Neuronal stem cell (in vitro differentiated cells): Measurements from ENCODE around the gene MMRN1.
A peak's percentile ranks its signal among the peaks of the same experiment; 100 is the strongest.

ENCODE experiments used
- DNase-seq: peaks from one replicate; pipeline ENCODE4 v3.0.0-alpha.2; 2013; ENCODE audit warnings: low spot score
- H2AFZ ChIP-seq: one replicate; pipeline ENCODE4 v1.6.1; 2013; ENCODE audit warnings: mild to moderate bottlenecking, low read length, inconsistent platforms
- H2AK5ac ChIP-seq: 2 replicates; pipeline ENCODE4 v1.6.1; 2013; ENCODE audit warnings: low read depth, mild to moderate bottlenecking, inconsistent platforms, low read length, moderate library complexity, mixed read lengths
- H2BK120ac ChIP-seq: 2 replicates; pipeline ENCODE4 v1.6.1; 2013; ENCODE audit warnings: low read depth, mild to moderate bottlenecking, inconsistent platforms, low read length, moderate library complexity, mixed read lengths
- H2BK12ac ChIP-seq: one replicate; pipeline ENCODE4 v1.6.1; 2013; ENCODE audit warnings: low read length, inconsistent platforms
- H2BK15ac ChIP-seq: 2 replicates; pipeline ENCODE4 v1.6.1; 2013; ENCODE audit warnings: mild to moderate bottlenecking, low read length, inconsistent platforms, mixed read lengths
- H2BK5ac ChIP-seq: one replicate; pipeline ENCODE4 v1.6.1; 2013; ENCODE audit warnings: inconsistent platforms, mild to moderate bottlenecking, low read length, moderate library complexity
- H3K14ac ChIP-seq: one replicate; pipeline ENCODE4 v1.6.1; 2013; ENCODE audit warnings: low read length, inconsistent platforms
- H3K18ac ChIP-seq: 2 replicates; pipeline ENCODE4 v1.6.1; 2013; ENCODE audit warnings: low read length, inconsistent platforms
- H3K23ac ChIP-seq: 2 replicates; pipeline ENCODE4 v1.6.1; 2013; ENCODE audit warnings: low read depth, mild to moderate bottlenecking, mixed read lengths, low read length, inconsistent platforms; ENCODE audit not compliant: poor library complexity
- H3K27ac ChIP-seq: replicated peaks from 3 replicates; pipeline ENCODE4 v1.5.1; 2013; ENCODE audit warnings: low read length, inconsistent platforms
- H3K27me3 ChIP-seq, 3 experiments: 2 replicates each; pipeline ENCODE4 v1.6.1; 2013; ENCODE audit warnings: low read length in 3 of 3, mild to moderate bottlenecking in 2 of 3, inconsistent platforms in 1 of 3, low read depth in 1 of 3, mixed read lengths in 1 of 3, moderate library complexity in 1 of 3; ENCODE audit not compliant: control insufficient read depth in 3 of 3, insufficient read depth in 3 of 3
- H3K36me3 ChIP-seq, 2 donors: replicated peaks in 1 of 2; 2 replicates each; pipeline ENCODE4 v1.6.1; 2013; ENCODE audit warnings: low read length in 2 of 2; ENCODE audit not compliant: control insufficient read depth in 2 of 2, insufficient read depth in 2 of 2
- H3K4ac ChIP-seq: 2 replicates; pipeline ENCODE4 v1.6.1; 2013; ENCODE audit warnings: inconsistent platforms, mild to moderate bottlenecking, low read length, moderate library complexity
- H3K4me1 ChIP-seq, 2 donors: 1 replicate in 1 of 2; 2 replicates in 1 of 2; pipeline ENCODE4 v1.6.1; 2013; ENCODE audit warnings: low read length in 2 of 2, low read depth in 1 of 2; ENCODE audit not compliant: control insufficient read depth in 2 of 2, insufficient read depth in 1 of 2
- H3K4me2 ChIP-seq: one replicate; pipeline ENCODE4 v1.6.1; 2013; ENCODE audit warnings: mild to moderate bottlenecking, low read length, inconsistent platforms; ENCODE audit not compliant: insufficient read depth, poor library complexity, severe bottlenecking
- H3K4me3 ChIP-seq, 2 donors: 2 replicates each; pipeline ENCODE4 v1.5.1; 2013; ENCODE audit warnings: low read length in 2 of 2, mild to moderate bottlenecking in 2 of 2, inconsistent platforms in 1 of 2, moderate library complexity in 1 of 2
- H3K79me1 ChIP-seq: one replicate; pipeline ENCODE4 v1.6.1; 2013; ENCODE audit warnings: low read depth, mild to moderate bottlenecking, inconsistent platforms, low read length, moderate library complexity
- H3K9ac ChIP-seq: one replicate; pipeline ENCODE4 v1.6.1; 2013; ENCODE audit warnings: mild to moderate bottlenecking, low read depth, low read length, inconsistent platforms; ENCODE audit not compliant: poor library complexity
- H3K9me3 ChIP-seq, 2 donors: replicated peaks in 1 of 2; 2 replicates each; pipeline versions ENCODE3 to v1.6.1; 2013; ENCODE audit warnings: low read length in 2 of 2, mild to moderate bottlenecking in 2 of 2, inconsistent platforms in 1 of 2, low read depth in 1 of 2, mixed read lengths in 1 of 2, moderate library complexity in 1 of 2; ENCODE audit not compliant: control insufficient read depth in 2 of 2, insufficient read depth in 1 of 2
- H4K8ac ChIP-seq: one replicate; pipeline ENCODE4 v1.6.1; 2013; ENCODE audit warnings: low read depth, mild to moderate bottlenecking, inconsistent platforms, low read length, moderate library complexity
- H4K91ac ChIP-seq: one replicate; pipeline ENCODE4 v1.6.1; 2013; ENCODE audit warnings: low read length, low read depth, mild to moderate bottlenecking, inconsistent platforms; ENCODE audit not compliant: poor library complexity
- WGBS, 2 donors: extraction: QIAGEN DNeasy Blood & Tissue Kit; methylation state at CpG; one replicate each; pipeline ENCODE4 v1.1.7; 2013; ENCODE audit warnings: missing lambda C conversion rate in 2 of 2, mixed read lengths in 1 of 2; ENCODE audit not compliant: insufficient read length in 2 of 2, insufficient replicate concordance in 1 of 2; ENCODE audit errors: extremely low coverage in 2 of 2; 5-methylcytosine and 5-hydroxymethylcytosine counted together

MMRN1 gene

DNA sequence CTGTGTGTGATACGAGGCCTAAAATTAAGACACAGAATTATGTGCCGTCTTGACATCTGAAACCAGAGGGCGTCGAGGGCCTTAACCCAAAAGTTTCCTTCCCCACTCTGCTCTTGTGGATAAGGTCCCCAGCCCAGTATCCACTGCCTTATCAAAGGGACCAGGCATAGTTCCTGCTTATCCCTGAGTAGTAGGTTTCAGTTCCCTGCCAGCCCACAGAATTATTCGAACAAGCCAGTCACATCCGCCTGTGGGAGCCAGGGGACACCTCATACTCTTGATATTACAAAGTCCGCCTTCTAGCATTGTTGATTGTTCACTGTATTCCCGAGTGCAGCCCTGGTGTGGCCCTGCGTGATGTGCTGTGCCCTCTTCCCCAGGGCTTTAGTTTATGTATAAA lies 5.4 kb upstream of the MMRN1 start:
- no peak overlapping the region for H2BK12ac ChIP-seq
- no peak overlapping the region for H2BK120ac ChIP-seq
- H3K9me3 ChIP-seq, result peaks cover 2 to 35% of the 10 kb centered on the region in 2 donors
- H2AFZ ChIP-seq, result no peak overlapping the region
- DNase-seq, result no peak
- no peak overlapping the region for H3K4me3 ChIP-seq
- no peak overlapping the region for H3K23ac ChIP-seq
- no peak overlapping the region for H3K27ac ChIP-seq
- H3K9ac ChIP-seq, result no peak overlapping the region
- WGBS, 2 donors, result no CpG with 5 or more reads among the region's 9 CpGs
- H2AK5ac ChIP-seq, result peak overlapping the region; percentile 63
- no peak overlapping the region for H3K18ac ChIP-seq
- peaks cover 0 to 38% of the 10 kb centered on the region in 2 donors for H3K36me3 ChIP-seq
- no peak overlapping the region for H3K4me2 ChIP-seq
- H4K91ac ChIP-seq, result no peak overlapping the region
- peak overlapping the region; percentile 31 for H3K14ac ChIP-seq
- H3K4ac ChIP-seq, result no peak overlapping the region
- H4K8ac ChIP-seq, result no peak overlapping the region
- no peak overlapping the region for H2BK5ac ChIP-seq
- no peak overlapping the region for H2BK15ac ChIP-seq
- H3K4me1 ChIP-seq, result peaks cover 3% of the 10 kb centered on the region in 2 donors
- H3K79me1 ChIP-seq, result no peaks in the 10 kb centered on the region
- H3K27me3 ChIP-seq, result no peaks in the 10 kb centered on the region

DNA sequence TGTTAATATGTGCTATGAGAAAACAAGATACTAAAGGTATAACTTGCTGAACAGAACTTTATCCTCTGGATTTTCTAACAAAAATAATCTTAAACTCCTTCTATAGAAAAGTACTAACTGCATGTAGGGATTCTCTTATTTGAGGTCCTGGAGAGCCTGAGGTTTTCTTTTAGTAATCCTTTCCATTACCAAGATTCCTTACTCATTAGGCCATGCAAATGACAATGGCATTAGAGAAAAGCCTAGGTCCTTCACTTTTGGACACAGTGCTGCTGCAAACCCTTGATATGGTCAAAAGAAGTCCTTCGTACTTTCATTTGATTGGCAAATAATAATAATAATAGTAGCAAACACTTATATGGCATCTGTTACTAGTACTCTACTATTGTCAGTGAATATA lies 3.2 kb downstream of the MMRN1 start:
- Histone ChIP-seq H3K23ac (no peak overlapping the region), H4K91ac (no peak overlapping the region)
- DNase-seq, result no peak

DNA sequence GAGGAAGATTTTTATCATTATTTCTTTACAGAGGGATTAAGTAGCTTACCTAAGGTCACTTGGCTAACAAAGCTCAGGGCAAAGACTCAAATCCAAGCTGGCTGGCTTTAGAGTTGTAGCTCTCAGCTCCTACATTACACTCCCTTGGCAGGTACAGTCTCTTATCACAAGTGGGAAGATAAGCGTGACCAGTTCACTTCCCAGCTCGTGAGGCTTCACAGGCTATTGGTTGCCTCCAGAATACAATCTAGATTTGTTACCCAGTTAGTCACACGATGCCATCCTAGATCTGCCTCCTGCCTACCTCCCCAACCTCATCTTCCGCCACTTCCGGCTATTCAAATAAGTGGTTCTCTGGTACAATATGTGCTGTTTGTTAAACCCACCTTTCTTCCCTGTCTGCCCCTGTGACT lies 3.7 kb downstream of the MMRN1 start:
- no peak overlapping the region for H4K8ac ChIP-seq
- no peaks in the 10 kb centered on the region for H3K9me3 ChIP-seq
- DNase-seq, result peak; percentile 14
- H3K18ac ChIP-seq, result no peak overlapping the region
- H3K79me1 ChIP-seq, result no peaks in the 10 kb centered on the region
- no peak overlapping the region for H4K91ac ChIP-seq
- no peak overlapping the region for H3K9ac ChIP-seq
- peaks cover 0 to 59% of the 10 kb centered on the region in 2 donors for H3K36me3 ChIP-seq
- H2BK12ac ChIP-seq, result no peak overlapping the region
- H3K14ac ChIP-seq, result no peak overlapping the region
- H3K23ac ChIP-seq, result no peak overlapping the region
- H2AK5ac ChIP-seq, result no peak overlapping the region
- H3K4me2 ChIP-seq, result no peak overlapping the region
- no peak overlapping the region for H2BK120ac ChIP-seq
- no peaks in the 10 kb centered on the region for H3K27me3 ChIP-seq
- H3K4ac ChIP-seq, result no peak overlapping the region
- peaks cover 3 to 4% of the 10 kb centered on the region in 2 donors for H3K4me1 ChIP-seq
- no peak overlapping the region for H3K27ac ChIP-seq
- no peak overlapping the region for H3K4me3 ChIP-seq
- H2BK15ac ChIP-seq, result no peak overlapping the region
- H2AFZ ChIP-seq, result no peak overlapping the region
- H2BK5ac ChIP-seq, result no peak overlapping the region
- no CpG with 5 or more reads among the region's 5 CpGs for WGBS, 2 donors

More for the DNA sequence above, 3.2 kb downstream of the MMRN1 start:
- Histone ChIP-seq H3K36me3 (peaks cover 0 to 59% of the 10 kb centered on the region in 2 donors), H2BK120ac (no peak overlapping the region), H4K8ac (no peak overlapping the region), H3K9ac (no peak overlapping the region), H2BK15ac (no peak overlapping the region), H2AFZ (no peak overlapping the region), H3K27me3 (no peaks in the 10 kb centered on the region), H3K4ac (no peak overlapping the region), H3K9me3 (no peaks in the 10 kb centered on the region), H2AK5ac (no peak overlapping the region), H2BK5ac (no peak overlapping the region), H3K79me1 (no peaks in the 10 kb centered on the region), H3K14ac (no peak overlapping the region), H3K4me1 (peaks cover 3 to 4% of the 10 kb centered on the region in 2 donors), H2BK12ac (no peak overlapping the region), H3K4me2 (no peak overlapping the region), H3K27ac (no peak overlapping the region), H3K18ac (no peak overlapping the region), H3K4me3 (no peak overlapping the region)
- WGBS, 2 donors, result no CpG with 5 or more reads among the region's 1 CpG

DNA sequence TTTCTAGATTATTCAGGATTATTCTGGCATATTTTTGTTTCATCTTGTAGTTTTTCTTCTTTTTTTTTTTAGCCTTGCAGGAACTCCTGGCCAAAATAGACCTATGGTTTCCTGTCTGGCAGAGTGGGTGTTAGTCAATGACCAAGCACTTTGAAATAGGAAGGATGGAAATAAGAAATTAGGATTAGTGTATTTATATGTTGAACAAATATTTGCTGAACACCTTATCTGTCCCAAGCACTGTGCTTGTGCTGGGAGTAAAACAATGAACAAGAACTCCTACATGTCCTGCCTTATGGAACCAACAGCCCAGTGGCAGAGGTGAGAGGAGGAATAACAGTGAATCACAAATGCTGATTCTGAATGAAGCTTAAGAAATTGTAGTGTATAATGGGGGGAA lies 4.5 kb downstream of the MMRN1 start:
- Histone ChIP-seq H3K4me1 (peaks cover 0 to 4% of the 10 kb centered on the region in 2 donors), H3K23ac (no peak overlapping the region), H3K18ac (no peak overlapping the region), H2AK5ac (no peak overlapping the region), H2AFZ (no peak overlapping the region), H3K79me1 (no peaks in the 10 kb centered on the region), H3K27ac (no peak overlapping the region), H2BK15ac (no peak overlapping the region), H4K91ac (no peak overlapping the region), H3K9me3 (no peaks in the 10 kb centered on the region), H3K4ac (no peak overlapping the region), H3K4me2 (no peak overlapping the region), H2BK120ac (no peak overlapping the region), H4K8ac (no peak overlapping the region), H3K36me3 (peaks cover 0 to 59% of the 10 kb centered on the region in 2 donors), H3K14ac (no peak overlapping the region), H2BK12ac (no peak overlapping the region), H3K4me3 (no peak overlapping the region), H2BK5ac (no peak overlapping the region), H3K27me3 (no peaks in the 10 kb centered on the region), H3K9ac (no peak overlapping the region)
- DNase-seq, result no peak
